NT2/D1 (cell line): ENCODE results near the gene HS3ST5.

ENCODE experiments used
- YY1 ChIP-seq: IDR thresholded peaks from 2 replicates; pipeline ENCODE4 v1.6.1; 2011; ENCODE audit not compliant: insufficient read length, insufficient read depth
- ZNF274 ChIP-seq: IDR thresholded peaks from 2 replicates; pipeline ENCODE4 v1.6.1; 2011; ENCODE audit warnings: mild to moderate bottlenecking, low read depth, low read length

- TF ChIP-seq YY1 (no peak), ZNF274 (no peak)
Observed at GRCh38 chr6:114167583-114168576, 174.9 kb downstream of the HS3ST5 start.
